ENCODE data around the gene HOXA1.

HOXA1 gene

GRCh38 chr7:27073076-27073475 is 22.7 kb downstream of the HOXA1 start:
- H3K9me3 ChIP-seq (ENCODE audit: control insufficient read depth in 5 of 5, low read length in 5 of 5), result peaks cover 0 to 4% (median 0%) of the 10 kb centered on the region in 5 donors
- H3K4me1 ChIP-seq (ENCODE audit: control insufficient read depth in 5 of 5, insufficient read depth in 5 of 5, low read length in 5 of 5), result no peaks in the 10 kb centered on the region

GRCh38 chr7:27071622-27072390 is 24.0 kb downstream of the HOXA1 start:
- Histone ChIP-seq H3K9me3 (ENCODE audit: control insufficient read depth in 5 of 5, low read length in 5 of 5) (peaks cover 0 to 4% (median 0%) of the 10 kb centered on the region in 5 donors), H3K4me1 (ENCODE audit: control insufficient read depth in 5 of 5, insufficient read depth in 5 of 5, low read length in 5 of 5) (no peaks in the 10 kb centered on the region), H3K36me3 (ENCODE audit: control insufficient read depth in 5 of 5, insufficient read depth in 5 of 5, low read length in 5 of 5) (no peaks in the 10 kb centered on the region), H3K9ac (ENCODE audit: low read length in 5 of 5) (no peak overlapping the region), H3K27me3 (ENCODE audit: control insufficient read depth in 5 of 5, insufficient read depth in 4 of 5, low read length in 5 of 5) (no peaks in the 10 kb centered on the region), H3K27ac (ENCODE audit: low read depth, low read length) (no peak overlapping the region), H3K4me3 (ENCODE audit: low read depth in 1 of 5, low read length in 5 of 5) (no peak overlapping the region)

More at GRCh38 chr7:27073076-27073475, 22.7 kb downstream of the HOXA1 start:
- H3K4me3 ChIP-seq (ENCODE audit: low read depth in 1 of 5, low read length in 5 of 5), result no peak overlapping the region
- no peak overlapping the region for H3K9ac ChIP-seq (ENCODE audit: low read length in 5 of 5)
- H3K27me3 ChIP-seq (ENCODE audit: control insufficient read depth in 5 of 5, insufficient read depth in 4 of 5, low read length in 5 of 5), result no peaks in the 10 kb centered on the region
- H3K27ac ChIP-seq (ENCODE audit: low read depth, low read length), result no peak overlapping the region
- no peaks in the 10 kb centered on the region for H3K36me3 ChIP-seq (ENCODE audit: control insufficient read depth in 5 of 5, insufficient read depth in 5 of 5, low read length in 5 of 5)

DNA sequence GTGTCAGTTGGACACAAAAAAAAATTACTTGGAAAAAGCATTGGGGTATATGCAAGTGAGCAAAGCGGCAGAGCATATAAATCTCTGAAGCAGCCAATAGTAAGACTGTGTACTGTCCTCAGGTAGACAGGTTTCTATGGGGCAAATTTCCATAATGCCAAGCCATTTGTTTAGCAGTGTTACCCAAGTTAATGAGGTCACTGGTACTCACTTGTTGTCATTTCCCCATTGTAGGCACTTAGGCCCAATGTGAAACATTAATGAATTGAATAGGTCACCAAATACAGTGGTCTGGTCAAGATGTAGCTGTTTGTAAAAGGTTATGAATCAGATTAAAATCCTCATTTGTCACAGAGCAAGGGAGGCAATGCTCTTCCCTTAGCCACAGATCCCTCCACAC is 27.5 kb downstream of the HOXA1 start:
- Histone ChIP-seq H3K9me3 (ENCODE audit: control insufficient read depth in 5 of 5, low read length in 5 of 5) (no peaks in the 10 kb centered on the region), H3K4me1 (ENCODE audit: control insufficient read depth in 5 of 5, insufficient read depth in 5 of 5, low read length in 5 of 5) (peaks cover 0 to 8% (median 6%) of the 10 kb centered on the region in 5 donors), H3K27me3 (ENCODE audit: control insufficient read depth in 5 of 5, insufficient read depth in 4 of 5, low read length in 5 of 5) (no peaks in the 10 kb centered on the region), H3K27ac (ENCODE audit: low read depth, low read length) (no peak overlapping the region), H3K36me3 (ENCODE audit: control insufficient read depth in 5 of 5, insufficient read depth in 5 of 5, low read length in 5 of 5) (no peaks in the 10 kb centered on the region), H3K4me3 (ENCODE audit: low read depth in 1 of 5, low read length in 5 of 5) (no peak overlapping the region), H3K9ac (ENCODE audit: low read length in 5 of 5) (no peak overlapping the region)

DNA sequence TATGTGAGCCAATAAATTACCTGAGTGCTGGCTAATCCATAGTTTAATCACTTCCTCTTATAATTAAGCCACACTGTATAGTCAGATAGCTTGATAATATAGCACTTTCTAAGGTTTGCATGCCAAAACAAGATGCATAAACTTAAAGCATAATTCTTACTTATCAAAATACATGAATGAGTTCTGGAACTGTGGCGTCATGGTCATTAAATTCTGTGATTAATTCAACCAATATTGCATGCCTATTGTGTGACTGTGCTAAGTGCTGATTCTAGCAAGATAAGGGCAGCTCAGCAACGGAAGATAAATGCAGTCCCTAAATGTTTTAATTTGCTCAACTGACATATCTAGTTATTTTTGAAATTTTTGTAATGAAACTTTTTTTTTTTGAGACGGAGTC is 29.7 kb downstream of the HOXA1 start:
- Histone ChIP-seq H3K4me3 (ENCODE audit: low read depth in 1 of 5, low read length in 5 of 5) (no peak overlapping the region), H3K4me1 (ENCODE audit: control insufficient read depth in 5 of 5, insufficient read depth in 5 of 5, low read length in 5 of 5) (peaks cover 0 to 8% (median 6%) of the 10 kb centered on the region in 5 donors), H3K9ac (ENCODE audit: low read length in 5 of 5) (no peak overlapping the region), H3K9me3 (ENCODE audit: control insufficient read depth in 5 of 5, low read length in 5 of 5) (no peaks in the 10 kb centered on the region), H3K27me3 (ENCODE audit: control insufficient read depth in 5 of 5, insufficient read depth in 4 of 5, low read length in 5 of 5) (no peaks in the 10 kb centered on the region), H3K36me3 (ENCODE audit: control insufficient read depth in 5 of 5, insufficient read depth in 5 of 5, low read length in 5 of 5) (no peaks in the 10 kb centered on the region), H3K27ac (ENCODE audit: low read depth, low read length) (no peak overlapping the region)

DNA sequence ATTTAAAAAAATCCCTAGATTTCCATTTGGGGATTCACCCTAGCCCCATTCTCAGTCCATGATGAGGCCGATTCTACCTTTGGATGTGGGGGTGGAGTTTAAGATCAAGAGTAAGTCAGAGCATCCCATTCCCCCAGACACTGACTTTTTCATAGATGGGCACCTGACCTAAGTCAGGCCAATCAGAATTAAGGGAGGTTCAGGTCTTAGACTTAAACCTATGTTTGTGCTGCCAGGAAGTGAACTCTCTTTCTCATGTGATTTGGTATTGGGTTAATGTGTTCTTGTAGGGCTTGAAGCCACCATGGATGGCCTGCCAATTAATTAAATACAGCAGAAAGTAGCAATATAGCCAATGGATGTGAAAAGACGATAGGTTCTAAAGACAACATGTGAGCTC is 30.1 kb downstream of the HOXA1 start:
- H3K27me3 ChIP-seq (ENCODE audit: control insufficient read depth in 5 of 5, insufficient read depth in 4 of 5, low read length in 5 of 5), result no peaks in the 10 kb centered on the region
- peaks cover 0 to 8% (median 6%) of the 10 kb centered on the region in 5 donors for H3K4me1 ChIP-seq (ENCODE audit: control insufficient read depth in 5 of 5, insufficient read depth in 5 of 5, low read length in 5 of 5)
- no peak overlapping the region for H3K27ac ChIP-seq (ENCODE audit: low read depth, low read length)
- no peak overlapping the region for H3K9ac ChIP-seq (ENCODE audit: low read length in 5 of 5)
- H3K4me3 ChIP-seq (ENCODE audit: low read depth in 1 of 5, low read length in 5 of 5), result no peak overlapping the region
- no peaks in the 10 kb centered on the region for H3K36me3 ChIP-seq (ENCODE audit: control insufficient read depth in 5 of 5, insufficient read depth in 5 of 5, low read length in 5 of 5)
- no peaks in the 10 kb centered on the region for H3K9me3 ChIP-seq (ENCODE audit: control insufficient read depth in 5 of 5, low read length in 5 of 5)

- Histone ChIP-seq H3K27ac (ENCODE audit: low read depth, low read length) (no peak overlapping the region), H3K9ac (ENCODE audit: low read length in 5 of 5) (no peak overlapping the region), H3K9me3 (ENCODE audit: control insufficient read depth in 5 of 5, low read length in 5 of 5) (no peaks in the 10 kb centered on the region), H3K4me1 (ENCODE audit: control insufficient read depth in 5 of 5, insufficient read depth in 5 of 5, low read length in 5 of 5) (peaks cover 0 to 8% (median 6%) of the 10 kb centered on the region in 5 donors), H3K4me3 (ENCODE audit: low read depth in 1 of 5, low read length in 5 of 5) (no peak overlapping the region), H3K27me3 (ENCODE audit: control insufficient read depth in 5 of 5, insufficient read depth in 4 of 5, low read length in 5 of 5) (no peaks in the 10 kb centered on the region), H3K36me3 (ENCODE audit: control insufficient read depth in 5 of 5, insufficient read depth in 5 of 5, low read length in 5 of 5) (no peaks in the 10 kb centered on the region)
These were observed 31.1 kb downstream of the HOXA1 start for GRCh38 chr7:27064661-27065060.

- H3K4me1 ChIP-seq (ENCODE audit: control insufficient read depth in 5 of 5, insufficient read depth in 5 of 5, low read length in 5 of 5), result peaks cover 0 to 8% (median 6%) of the 10 kb centered on the region in 5 donors
- H3K9ac ChIP-seq (ENCODE audit: low read length in 5 of 5), result no peak overlapping the region
- no peak overlapping the region for H3K4me3 ChIP-seq (ENCODE audit: low read depth in 1 of 5, low read length in 5 of 5)
- H3K27me3 ChIP-seq (ENCODE audit: control insufficient read depth in 5 of 5, insufficient read depth in 4 of 5, low read length in 5 of 5), result no peaks in the 10 kb centered on the region
- H3K36me3 ChIP-seq (ENCODE audit: control insufficient read depth in 5 of 5, insufficient read depth in 5 of 5, low read length in 5 of 5), result no peaks in the 10 kb centered on the region
- no peaks in the 10 kb centered on the region for H3K9me3 ChIP-seq (ENCODE audit: control insufficient read depth in 5 of 5, low read length in 5 of 5)
- H3K27ac ChIP-seq (ENCODE audit: low read depth, low read length), result no peak overlapping the region
These were observed 31.6 kb downstream of the HOXA1 start for GRCh38 chr7:27064159-27064558.

GRCh38 chr7:27062946-27063345 is 32.9 kb downstream of the HOXA1 start:
- Histone ChIP-seq H3K4me3 (ENCODE audit: low read depth in 1 of 5, low read length in 5 of 5) (no peak overlapping the region), H3K4me1 (ENCODE audit: control insufficient read depth in 5 of 5, insufficient read depth in 5 of 5, low read length in 5 of 5) (peaks cover 0 to 8% (median 6%) of the 10 kb centered on the region in 5 donors), H3K27ac (ENCODE audit: low read depth, low read length) (no peak overlapping the region), H3K9me3 (ENCODE audit: control insufficient read depth in 5 of 5, low read length in 5 of 5) (no peaks in the 10 kb centered on the region), H3K27me3 (ENCODE audit: control insufficient read depth in 5 of 5, insufficient read depth in 4 of 5, low read length in 5 of 5) (no peaks in the 10 kb centered on the region), H3K36me3 (ENCODE audit: control insufficient read depth in 5 of 5, insufficient read depth in 5 of 5, low read length in 5 of 5) (no peaks in the 10 kb centered on the region), H3K9ac (ENCODE audit: low read length in 5 of 5) (no peak overlapping the region)

DNA sequence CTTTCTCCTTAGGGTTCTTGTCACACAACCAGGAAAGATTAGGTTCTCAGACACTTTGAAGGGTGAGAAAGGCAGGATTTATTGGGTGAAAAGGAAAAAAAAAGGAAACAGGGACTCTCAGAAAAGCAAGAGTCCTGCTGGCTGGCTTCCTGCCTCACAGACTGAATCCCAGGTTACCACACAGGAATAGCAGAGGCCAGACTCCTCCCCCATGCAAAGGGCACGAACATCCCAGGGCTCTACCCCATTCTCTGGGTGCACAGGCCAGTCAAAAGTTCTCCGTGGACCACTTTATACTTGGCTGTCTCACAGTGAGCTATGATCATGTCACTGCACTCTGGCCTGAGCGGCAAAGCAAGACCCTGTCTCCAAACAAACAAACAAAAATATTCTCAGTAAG is 42.6 kb downstream of the HOXA1 start:
- no peak overlapping the region for H3K4me3 ChIP-seq (ENCODE audit: low read depth in 1 of 5, low read length in 5 of 5)
- peaks cover 0 to 5% (median 0%) of the 10 kb centered on the region in 5 donors for H3K4me1 ChIP-seq (ENCODE audit: control insufficient read depth in 5 of 5, insufficient read depth in 5 of 5, low read length in 5 of 5)
- H3K27me3 ChIP-seq (ENCODE audit: control insufficient read depth in 5 of 5, insufficient read depth in 4 of 5, low read length in 5 of 5), result no peaks in the 10 kb centered on the region
- no peak overlapping the region for H3K27ac ChIP-seq (ENCODE audit: low read depth, low read length)
- H3K36me3 ChIP-seq (ENCODE audit: control insufficient read depth in 5 of 5, insufficient read depth in 5 of 5, low read length in 5 of 5), result no peaks in the 10 kb centered on the region
- no peak overlapping the region for H3K9ac ChIP-seq (ENCODE audit: low read length in 5 of 5)
- H3K9me3 ChIP-seq (ENCODE audit: control insufficient read depth in 5 of 5, low read length in 5 of 5), result no peaks in the 10 kb centered on the region

DNA sequence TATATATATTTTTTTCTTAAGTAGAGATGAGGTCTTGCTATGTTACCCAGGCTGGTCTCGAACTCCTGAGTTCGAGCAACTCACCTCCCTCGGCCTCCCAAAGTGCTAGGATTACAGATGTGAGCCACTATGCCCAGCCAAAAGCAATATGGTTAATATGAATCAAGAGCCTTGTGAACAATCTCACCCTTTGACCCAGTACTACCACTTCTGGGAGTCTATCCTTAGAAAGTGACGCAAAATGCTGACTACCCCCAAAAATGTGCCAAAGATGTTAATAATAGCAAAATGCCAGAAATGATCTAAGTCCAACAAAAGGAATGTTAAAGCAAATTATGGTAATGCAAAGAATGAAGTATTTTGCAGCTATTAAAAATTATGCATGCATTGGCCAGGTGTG is 44.3 kb downstream of the HOXA1 start:
- Histone ChIP-seq H3K36me3 (ENCODE audit: control insufficient read depth in 5 of 5, insufficient read depth in 5 of 5, low read length in 5 of 5) (no peaks in the 10 kb centered on the region), H3K27me3 (ENCODE audit: control insufficient read depth in 5 of 5, insufficient read depth in 4 of 5, low read length in 5 of 5) (no peaks in the 10 kb centered on the region), H3K9ac (ENCODE audit: low read length in 5 of 5) (no peak overlapping the region), H3K4me1 (ENCODE audit: control insufficient read depth in 5 of 5, insufficient read depth in 5 of 5, low read length in 5 of 5) (peaks cover 0 to 5% (median 0%) of the 10 kb centered on the region in 5 donors), H3K4me3 (ENCODE audit: low read depth in 1 of 5, low read length in 5 of 5) (no peak overlapping the region), H3K27ac (ENCODE audit: low read depth, low read length) (no peak overlapping the region), H3K9me3 (ENCODE audit: control insufficient read depth in 5 of 5, low read length in 5 of 5) (no peaks in the 10 kb centered on the region)
